H9 (cell line): ENCODE results near the gene MAP2K3. TPM values are rescaled to one million over a fixed set of nuclear protein-coding genes. Genes with fewer than 3 reads are reported as not detected.

Experiments used
- DNase-seq: peaks from one replicate; pipeline ENCODE4 v3.0.0-alpha.2; 2017
- H2AFZ ChIP-seq: one replicate; pipeline ENCODE4 v1.6.1; 2013; ENCODE audit warnings: mild to moderate bottlenecking, low read length, control low read depth, moderate library complexity
- H2AK5ac ChIP-seq: 2 replicates; pipeline ENCODE4 v1.6.1; 2013; ENCODE audit warnings: low read length, control low read depth, mixed read lengths; ENCODE audit not compliant: insufficient read length
- H2BK120ac ChIP-seq: one replicate; pipeline ENCODE4 v1.6.1; 2013; ENCODE audit warnings: low read depth, mild to moderate bottlenecking, low read length, control low read depth, inconsistent platforms; ENCODE audit not compliant: poor library complexity, severe bottlenecking
- H2BK12ac ChIP-seq: 2 replicates; pipeline ENCODE4 v1.6.1; 2013; ENCODE audit warnings: low read length, control low read depth, mixed read lengths, low read depth; ENCODE audit not compliant: insufficient read length
- H2BK15ac ChIP-seq: 2 replicates; pipeline ENCODE4 v1.6.1; 2013; ENCODE audit warnings: low read depth, low read length, control low read depth
- H2BK20ac ChIP-seq: one replicate; pipeline ENCODE4 v1.6.1; 2013; ENCODE audit warnings: low read depth, mild to moderate bottlenecking, low read length, control low read depth, inconsistent platforms; ENCODE audit not compliant: poor library complexity, severe bottlenecking
- H2BK5ac ChIP-seq: 2 replicates; pipeline ENCODE4 v1.6.1; 2013; ENCODE audit warnings: low read length, control low read depth, mixed read lengths; ENCODE audit not compliant: insufficient read length
- H3K14ac ChIP-seq: 2 replicates; pipeline ENCODE4 v1.6.1; 2013; ENCODE audit warnings: low read length, control low read depth; ENCODE audit not compliant: insufficient read depth
- H3K18ac ChIP-seq: 2 replicates; pipeline ENCODE4 v1.6.1; 2013; ENCODE audit warnings: low read depth, mild to moderate bottlenecking, mixed read lengths, low read length, control low read depth; ENCODE audit not compliant: insufficient read length
- H3K23ac ChIP-seq: 2 replicates; pipeline ENCODE4 v1.6.1; 2013; ENCODE audit warnings: low read length, control low read depth, mixed read lengths, low read depth; ENCODE audit not compliant: insufficient read length
- H3K23me2 ChIP-seq: 2 replicates; pipeline ENCODE4 v1.6.1; 2013; ENCODE audit warnings: low read depth, mild to moderate bottlenecking, mixed read lengths, low read length, control low read depth; ENCODE audit not compliant: insufficient read length, poor library complexity, severe bottlenecking
- H3K27ac ChIP-seq: 2 replicates; pipeline ENCODE4 v1.5.1; 2013; ENCODE audit warnings: low read length, control low read depth, mixed read lengths, low read depth; ENCODE audit not compliant: insufficient read length
- H3K27me3 ChIP-seq: 2 replicates; pipeline ENCODE4 v1.6.1; 2013; ENCODE audit warnings: low read length, control low read depth, inconsistent platforms; ENCODE audit not compliant: insufficient read depth
- H3K4ac ChIP-seq: 2 replicates; pipeline ENCODE4 v1.6.1; 2013; ENCODE audit warnings: low read depth, mild to moderate bottlenecking, control low read depth, inconsistent platforms, low read length, moderate library complexity
- H3K4me1 ChIP-seq: 2 replicates; pipeline ENCODE4 v1.6.1; 2013; ENCODE audit warnings: low read length, control low read depth, inconsistent platforms; ENCODE audit not compliant: insufficient read depth
- H3K4me2 ChIP-seq: 2 replicates; pipeline ENCODE4 v1.6.1; 2013; ENCODE audit warnings: low read length, control low read depth, mixed read lengths; ENCODE audit not compliant: insufficient read length, insufficient read depth
- H3K56ac ChIP-seq: 2 replicates; pipeline ENCODE4 v1.6.1; 2013; ENCODE audit warnings: low read depth, mild to moderate bottlenecking, mixed read lengths, low read length, control low read depth; ENCODE audit not compliant: insufficient read length
- H3K79me1 ChIP-seq: 2 replicates; pipeline ENCODE4 v1.6.1; 2013; ENCODE audit warnings: low read depth, mild to moderate bottlenecking, moderate library complexity, low read length, control low read depth, inconsistent platforms; ENCODE audit not compliant: insufficient read depth, poor library complexity, severe bottlenecking
- H3K79me2 ChIP-seq: 2 replicates; pipeline ENCODE4 v1.6.1; 2013; ENCODE audit warnings: low read length, control low read depth, inconsistent platforms; ENCODE audit not compliant: insufficient read depth
- H3K9ac ChIP-seq: 2 replicates; pipeline ENCODE4 v1.6.1; 2013; ENCODE audit warnings: low read length, control low read depth, mixed read lengths; ENCODE audit not compliant: insufficient read length; ENCODE audit errors: extremely low read depth
- H3K9me3 ChIP-seq: one replicate; pipeline ENCODE4 v1.6.1; 2013; ENCODE audit warnings: low read depth, low read length, inconsistent platforms; ENCODE audit not compliant: control insufficient read depth
- H3T11ph ChIP-seq: one replicate; pipeline ENCODE4 v1.6.1; 2013; ENCODE audit warnings: mild to moderate bottlenecking, low read length, control low read depth, inconsistent platforms
- H4K20me1 ChIP-seq: one replicate; pipeline ENCODE4 v1.6.1; 2013; ENCODE audit not compliant: control insufficient read depth, insufficient read length, insufficient read depth
- H4K5ac ChIP-seq: 2 replicates; pipeline ENCODE4 v1.6.1; 2013; ENCODE audit warnings: low read depth, mild to moderate bottlenecking, mixed read lengths, low read length, control low read depth; ENCODE audit not compliant: insufficient read length
- H4K8ac ChIP-seq: replicated peaks from 2 replicates; pipeline ENCODE4 v1.6.1; 2013; ENCODE audit warnings: low read length, control low read depth, mixed read lengths, low read depth; ENCODE audit not compliant: insufficient read length
- H4K91ac ChIP-seq: 2 replicates; pipeline ENCODE4 v1.6.1; 2013; ENCODE audit warnings: low read depth, mild to moderate bottlenecking, moderate library complexity, mixed read lengths, low read length, control low read depth; ENCODE audit not compliant: insufficient read length
- H3K27ac Mint-ChIP-seq, 3 experiments: 2 replicates in 2 of 3; 3 replicates in 1 of 3; pipeline ENCODE4 v1.8.0; 2020 to 2021; ENCODE audit warnings: mixed read lengths in 3 of 3, mild to moderate bottlenecking in 1 of 3, moderate library complexity in 1 of 3
- H3K27me3 Mint-ChIP-seq: 2 replicates; pipeline ENCODE4 v1.8.0; 2021; ENCODE audit warnings: low read depth, mild to moderate bottlenecking, moderate library complexity, mixed read lengths
- H3K36me3 Mint-ChIP-seq, 3 experiments: 2 replicates in 2 of 3; 3 replicates in 1 of 3; pipeline ENCODE4 v1.8.0; 2020 to 2021; ENCODE audit warnings: low read depth in 3 of 3, mixed read lengths in 3 of 3; ENCODE audit not compliant: insufficient read depth in 1 of 3
- H3K4me1 Mint-ChIP-seq, 2 experiments: 2 replicates each; pipeline ENCODE4 v1.8.0; 2020; ENCODE audit warnings: mixed read lengths in 2 of 2
- H3K4me3 Mint-ChIP-seq, 2 experiments: 2 replicates in 1 of 2; 3 replicates in 1 of 2; pipeline ENCODE4 v1.8.0; 2020 to 2021; ENCODE audit warnings: mild to moderate bottlenecking in 2 of 2, mixed read lengths in 2 of 2, moderate library complexity in 1 of 2
- H3K9me3 Mint-ChIP-seq, 2 experiments: 2 replicates in 1 of 2; 3 replicates in 1 of 2; pipeline ENCODE4 v1.8.0; 2020; ENCODE audit warnings: mild to moderate bottlenecking in 2 of 2, mixed read lengths in 2 of 2, moderate library complexity in 1 of 2
- WGBS: extraction: QIAGEN DNeasy Blood & Tissue Kit; methylation state at CpG from one replicate; pipeline ENCODE4 v1.1.7; 2013; ENCODE audit warnings: missing lambda C conversion rate, low lambda C conversion rate, mixed read lengths; ENCODE audit not compliant: insufficient read length; ENCODE audit errors: extremely low coverage; 5-methylcytosine and 5-hydroxymethylcytosine counted together
- total RNA-seq: library from RNA; stranded (reverse); gene quantifications from 2 replicates; pipeline ENCODE4 v1.2.1, GENCODE V29; 2021
- TF ChIP-seq, protein P1 (sequence below): fragments of 200-600 bp; sonication (generic); conservative IDR thresholded peaks from 3 replicates; pipeline ENCODE4 v1.8.0; 2021; ENCODE audit warnings: antibody characterized with exemption, mild to moderate bottlenecking

MAP2K3 gene
- total RNA-seq, 1 experiment from 2014 or later, result 26.1 TPM

DNA sequence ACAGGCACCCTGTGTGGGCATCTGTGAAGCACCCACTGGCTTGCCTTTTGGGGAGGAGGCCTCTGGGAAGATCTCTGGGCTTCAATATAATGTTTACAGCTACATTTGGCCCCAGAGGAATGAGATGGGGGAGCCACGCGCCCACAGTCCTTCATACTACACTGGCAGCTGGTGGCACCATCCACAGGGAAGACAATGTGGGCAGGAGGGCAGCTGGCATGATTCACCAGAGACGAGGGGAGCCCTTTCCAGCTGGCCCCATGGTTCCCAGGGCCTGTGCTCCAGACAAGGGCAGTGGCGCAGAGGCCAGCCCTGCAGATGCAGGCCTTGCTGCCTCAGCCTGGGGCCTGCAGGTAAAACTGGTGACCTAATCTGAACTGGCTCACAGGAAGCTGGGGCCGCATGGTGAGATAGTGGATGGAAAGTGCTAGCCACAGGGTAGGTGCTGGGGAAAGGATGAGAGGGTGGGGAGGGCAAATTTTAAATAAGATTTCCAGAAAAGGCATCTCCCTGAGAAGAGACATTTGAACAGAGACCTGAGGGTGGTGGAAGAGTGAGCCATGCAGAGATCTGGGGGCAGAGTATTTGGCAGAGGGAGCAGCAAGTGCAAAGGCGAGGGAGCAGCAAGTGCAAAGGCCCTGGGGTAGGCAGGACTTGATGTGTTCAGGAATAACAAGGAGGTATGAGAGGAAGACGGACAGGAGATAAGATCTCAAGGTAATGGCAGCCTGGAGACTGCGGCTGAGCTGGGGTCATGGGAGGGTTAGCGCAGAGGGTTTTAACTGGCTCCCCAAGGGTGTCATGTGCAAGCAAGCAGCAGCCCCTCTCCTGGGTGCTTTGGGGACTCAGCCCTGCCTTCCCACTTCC lies 79.5 kb downstream of the MAP2K3 start:
- Histone ChIP-seq H3K18ac (no peak overlapping the region), H3K27ac (no peak overlapping the region), H3K56ac (no peak overlapping the region), H2BK15ac (no peak overlapping the region), H4K20me1 (no peaks in the 10 kb centered on the region), H4K5ac (no peak overlapping the region), H3K23ac (no peak overlapping the region), H3K4me1 (no peaks in the 10 kb centered on the region; the same call in 1 of the 2 replicates), H2BK5ac (no peak overlapping the region), H3K4ac (no peak overlapping the region), H2AK5ac (no peak overlapping the region), H2BK12ac (no peak overlapping the region), H3K79me1 (no peaks in the 10 kb centered on the region), H4K91ac (no peak overlapping the region), H3K4me2 (no peak overlapping the region), H2AFZ (no peak overlapping the region), H3K14ac (no peak overlapping the region), H4K8ac (no peak overlapping the region), H3T11ph (no peak overlapping the region), H3K9me3 (no peaks in the 10 kb centered on the region), H3K23me2 (no peaks in the 10 kb centered on the region), H2BK20ac (no peak overlapping the region), H3K9ac (no peak overlapping the region), H2BK120ac (no peak overlapping the region), H3K27me3 (no peaks in the 10 kb centered on the region), H3K79me2 (no peaks in the 10 kb centered on the region)
- TF ChIP-seq, protein P1, sequence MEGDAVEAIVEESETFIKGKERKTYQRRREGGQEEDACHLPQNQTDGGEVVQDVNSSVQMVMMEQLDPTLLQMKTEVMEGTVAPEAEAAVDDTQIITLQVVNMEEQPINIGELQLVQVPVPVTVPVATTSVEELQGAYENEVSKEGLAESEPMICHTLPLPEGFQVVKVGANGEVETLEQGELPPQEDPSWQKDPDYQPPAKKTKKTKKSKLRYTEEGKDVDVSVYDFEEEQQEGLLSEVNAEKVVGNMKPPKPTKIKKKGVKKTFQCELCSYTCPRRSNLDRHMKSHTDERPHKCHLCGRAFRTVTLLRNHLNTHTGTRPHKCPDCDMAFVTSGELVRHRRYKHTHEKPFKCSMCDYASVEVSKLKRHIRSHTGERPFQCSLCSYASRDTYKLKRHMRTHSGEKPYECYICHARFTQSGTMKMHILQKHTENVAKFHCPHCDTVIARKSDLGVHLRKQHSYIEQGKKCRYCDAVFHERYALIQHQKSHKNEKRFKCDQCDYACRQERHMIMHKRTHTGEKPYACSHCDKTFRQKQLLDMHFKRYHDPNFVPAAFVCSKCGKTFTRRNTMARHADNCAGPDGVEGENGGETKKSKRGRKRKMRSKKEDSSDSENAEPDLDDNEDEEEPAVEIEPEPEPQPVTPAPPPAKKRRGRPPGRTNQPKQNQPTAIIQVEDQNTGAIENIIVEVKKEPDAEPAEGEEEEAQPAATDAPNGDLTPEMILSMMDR, result no peak
- Mint-ChIP-seq H3K27ac (no peak overlapping the region; a peak in 1 of 7 replicates), H3K36me3 (no peaks in the 10 kb centered on the region), H3K27me3 (peaks cover 21% of the 10 kb centered on the region), H3K9me3 (no peaks in the 10 kb centered on the region), H3K4me3 (no peak overlapping the region), H3K4me1 (peaks cover 19 to 20% of the 10 kb centered on the region in 2 experiments)
- no peak for DNase-seq
- no CpG with 5 or more reads among the region's 9 CpGs for WGBS

Other genes with a start within 250 kb of the MAP2K3 start
- 345 and 351 TPM in 2 replicates for gene USP22, start 241.7 kb upstream of the MAP2K3 start, total RNA-seq
- gene DHRS7B, start 157.7 kb upstream of the MAP2K3 start, total RNA-seq, result 17.2 and 20.3 TPM in 2 replicates
- gene TMEM11, start 70.5 kb upstream of the MAP2K3 start, total RNA-seq, result 32.5 and 34.3 TPM in 2 replicates
- 7.3 and 7.5 TPM in 2 replicates for gene NATD1, start 31.3 kb upstream of the MAP2K3 start, total RNA-seq
- 0.29 and 0.39 TPM in 2 replicates for gene KCNJ12, start 91.6 kb downstream of the MAP2K3 start, total RNA-seq